SK-N-SH treated with all-trans-retinoic acid at 6 μM for 48 hours (cell line): ENCODE results near the gene TAF1B.
"Not testable (repeated sequence)": the region's sequence is repeated elsewhere in the genome, so short reads cannot be mapped to it uniquely, and the experiment has no call there.

Source experiments
- ATAC-seq: fragments of 200-7000 bp; cut with Tn5 transposase; 3 replicates; pipeline ENCODE4 v1.9.1; 2020; ENCODE audit warnings: mild to moderate bottlenecking, moderate library complexity
- ARNTL ChIP-seq: fragments of 450-650 bp; formaldehyde crosslinking; IDR thresholded peaks from 2 replicates; pipeline ENCODE4 v1.5.0; 2020; ENCODE audit warnings: low read depth, mild to moderate bottlenecking, moderate library complexity, borderline replicate concordance
- BACH2 ChIP-seq: fragments of 250-450 bp; sonication (Bioruptor Pico); IDR thresholded peaks from 2 replicates; pipeline ENCODE4 v1.9.0; 2021; ENCODE audit warnings: mild to moderate bottlenecking, borderline replicate concordance
- CSDC2 ChIP-seq: fragments of 250-450 bp; sonication (Bioruptor Pico); IDR thresholded peaks from 2 replicates; pipeline ENCODE4 v1.5.0; 2020; ENCODE audit warnings: mild to moderate bottlenecking, moderate library complexity
- ESRRG ChIP-seq: fragments of 250-450 bp; sonication (Bioruptor Pico); IDR thresholded peaks from 2 replicates; pipeline ENCODE4 v1.6.1; 2021; ENCODE audit warnings: mild to moderate bottlenecking
- GLIS3 ChIP-seq: fragments of 250-450 bp; sonication (Bioruptor Pico); IDR thresholded peaks from 2 replicates; pipeline ENCODE4 v1.5.0; 2020; ENCODE audit warnings: mild to moderate bottlenecking, moderate library complexity
- ISL1 ChIP-seq: fragments of 250-450 bp; sonication (Bioruptor Pico); IDR thresholded peaks from 2 replicates; pipeline ENCODE4 v2.1.2; 2022; ENCODE audit warnings: mild to moderate bottlenecking, moderate library complexity
- OSR1 ChIP-seq: fragments of 250-450 bp; sonication (Bioruptor Pico); IDR thresholded peaks from 2 replicates; pipeline ENCODE4 v1.8.0; 2022; ENCODE audit warnings: moderate library complexity, mild to moderate bottlenecking, inconsistent platforms
- RARB ChIP-seq: fragments of 250-450 bp; sonication (Bioruptor Pico); IDR thresholded peaks from 2 replicates; pipeline ENCODE4 v1.8.0; 2021; ENCODE audit warnings: mild to moderate bottlenecking, moderate library complexity
- SNAI2 ChIP-seq: fragments of 250-450 bp; sonication (Bioruptor Pico); IDR thresholded peaks from 2 replicates; pipeline ENCODE4 v1.5.0; 2020; ENCODE audit warnings: mild to moderate bottlenecking, moderate library complexity
- TCF4 ChIP-seq: fragments of 250-450 bp; sonication (Bioruptor Pico); IDR thresholded peaks from 2 replicates; pipeline ENCODE4 v1.8.0; 2021; ENCODE audit warnings: mild to moderate bottlenecking, moderate library complexity, borderline replicate concordance
- ZC3H10 ChIP-seq: fragments of 250-450 bp; sonication (Bioruptor Pico); IDR thresholded peaks from 2 replicates; pipeline ENCODE4 v1.5.1; 2021; ENCODE audit warnings: mild to moderate bottlenecking, moderate library complexity
- ZFP3 ChIP-seq: fragments of 250-450 bp; sonication (Bioruptor Pico); IDR thresholded peaks from 2 replicates; pipeline ENCODE4 v1.5.0; 2020; ENCODE audit warnings: mild to moderate bottlenecking, moderate library complexity
- ZFP30 ChIP-seq: fragments of 450-650 bp; formaldehyde crosslinking; IDR thresholded peaks from 2 replicates; pipeline ENCODE4 v1.5.0; 2022; ENCODE audit warnings: mild to moderate bottlenecking, moderate library complexity
- ZNF565 ChIP-seq: fragments of 450-650 bp; formaldehyde crosslinking; conservative IDR thresholded peaks from 2 replicates; pipeline ENCODE4 v1.5.0; 2020; ENCODE audit warnings: low read depth, mild to moderate bottlenecking, moderate library complexity
- ZNF70 ChIP-seq: fragments of 450-650 bp; formaldehyde crosslinking; IDR thresholded peaks from 2 replicates; pipeline ENCODE4 v1.5.0; 2020; ENCODE audit warnings: mild to moderate bottlenecking, moderate library complexity
- TF ChIP-seq, protein P1 (sequence below): fragments of 250-450 bp; sonication (Bioruptor Pico); IDR thresholded peaks from 2 replicates; pipeline ENCODE4 v1.8.0; 2020; ENCODE audit warnings: mild to moderate bottlenecking, moderate library complexity, borderline replicate concordance
- TF ChIP-seq, protein P2 (sequence below): fragments of 250-450 bp; sonication (Bioruptor Pico); IDR thresholded peaks from 2 replicates; pipeline ENCODE4 v1.5.1; 2020; ENCODE audit warnings: low read depth, mild to moderate bottlenecking, moderate library complexity
- TF ChIP-seq, protein P3 (sequence below): fragments of 250-450 bp; sonication (Bioruptor Pico); IDR thresholded peaks from 2 replicates; pipeline ENCODE4 v1.5.1; 2021; ENCODE audit warnings: mild to moderate bottlenecking, moderate library complexity
- TF ChIP-seq, protein P4 (sequence below): fragments of 250-450 bp; sonication (Bioruptor Pico); IDR thresholded peaks from 2 replicates; pipeline ENCODE4 v1.5.0; 2020; ENCODE audit warnings: mild to moderate bottlenecking, moderate library complexity
- TF ChIP-seq, protein P5 (sequence below): fragments of 250-450 bp; sonication (Bioruptor Pico); IDR thresholded peaks from 2 replicates; pipeline ENCODE4 v1.8.0; 2021; ENCODE audit warnings: low read depth, mild to moderate bottlenecking, moderate library complexity, borderline replicate concordance

TAF1B gene

DNA sequence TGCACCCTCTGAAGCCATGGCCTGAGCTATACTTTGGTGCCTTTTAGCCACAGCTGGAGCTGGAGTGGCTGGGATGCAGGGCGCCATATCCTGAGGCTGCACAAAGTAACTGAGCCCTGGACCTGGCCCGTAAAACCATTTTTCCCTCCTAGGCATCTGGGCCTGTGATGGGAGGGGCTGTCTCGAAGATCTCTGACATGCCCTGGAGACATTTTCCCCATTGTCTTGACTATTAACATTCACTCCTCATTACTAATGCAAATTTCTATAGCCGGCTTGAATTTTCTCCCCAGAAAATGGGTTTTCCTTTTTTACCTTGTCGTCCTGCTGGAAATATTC lies 15.4 kb downstream of the TAF1B start:
- ATAC-seq: no peak
- TF ChIP-seq ZNF565 (CRISPR knock-in tag) (no peak), ISL1 (no peak), ESRRG (CRISPR knock-in tag) (no peak)

DNA sequence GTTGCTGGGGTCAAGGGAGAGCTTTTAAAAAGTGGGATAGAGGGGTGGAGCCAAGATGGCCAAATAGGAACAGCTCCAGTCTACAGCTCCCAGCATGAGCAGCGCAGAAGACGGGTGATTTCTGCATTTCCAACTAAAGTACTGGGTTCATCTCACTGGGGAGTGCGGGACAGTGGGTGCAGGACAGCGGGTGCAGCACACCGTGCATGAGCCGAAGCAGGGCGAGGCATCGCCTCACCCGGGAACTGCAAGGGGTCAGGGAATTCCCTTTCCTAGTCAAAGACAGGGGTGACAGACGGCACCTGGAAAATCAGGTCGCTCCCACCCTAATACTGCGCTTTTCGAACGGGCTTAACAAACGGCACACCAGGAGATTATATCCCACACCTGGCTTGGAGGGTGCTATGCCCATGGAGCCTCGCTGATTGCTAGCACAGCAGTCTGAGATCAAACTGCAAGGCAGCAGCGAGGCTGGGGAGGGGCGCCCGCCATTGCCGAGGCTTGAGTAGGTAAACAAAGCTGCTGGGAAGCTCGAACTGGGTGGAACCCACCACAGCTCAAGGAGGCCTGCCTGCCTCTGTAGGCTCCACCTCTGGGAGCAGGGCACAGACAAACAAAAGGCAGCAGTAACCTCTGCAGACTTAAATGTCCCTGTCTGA lies 17.8 kb downstream of the TAF1B start:
- not testable (repeated sequence) for ATAC-seq

DNA sequence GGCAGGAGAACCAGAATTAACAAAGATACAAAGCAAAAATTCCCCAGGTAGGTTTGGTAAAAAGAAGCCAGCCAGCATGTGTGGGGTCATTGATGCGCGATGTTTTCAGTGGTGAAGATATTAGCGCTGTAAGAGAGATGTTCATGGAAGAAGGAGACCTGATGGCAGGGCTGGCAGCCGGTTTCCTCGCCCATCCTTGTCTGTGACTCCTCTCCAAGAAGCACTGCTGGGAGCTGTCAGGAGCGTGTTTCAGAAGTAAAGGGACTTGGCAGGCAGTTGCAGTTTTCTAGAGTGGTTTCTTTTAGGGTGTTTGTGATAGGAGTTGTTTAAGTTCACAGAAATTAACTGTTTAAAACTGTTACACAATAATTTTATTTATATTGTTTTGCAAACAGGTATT lies 24.6 kb downstream of the TAF1B start:
- TF ChIP-seq, protein P1, sequence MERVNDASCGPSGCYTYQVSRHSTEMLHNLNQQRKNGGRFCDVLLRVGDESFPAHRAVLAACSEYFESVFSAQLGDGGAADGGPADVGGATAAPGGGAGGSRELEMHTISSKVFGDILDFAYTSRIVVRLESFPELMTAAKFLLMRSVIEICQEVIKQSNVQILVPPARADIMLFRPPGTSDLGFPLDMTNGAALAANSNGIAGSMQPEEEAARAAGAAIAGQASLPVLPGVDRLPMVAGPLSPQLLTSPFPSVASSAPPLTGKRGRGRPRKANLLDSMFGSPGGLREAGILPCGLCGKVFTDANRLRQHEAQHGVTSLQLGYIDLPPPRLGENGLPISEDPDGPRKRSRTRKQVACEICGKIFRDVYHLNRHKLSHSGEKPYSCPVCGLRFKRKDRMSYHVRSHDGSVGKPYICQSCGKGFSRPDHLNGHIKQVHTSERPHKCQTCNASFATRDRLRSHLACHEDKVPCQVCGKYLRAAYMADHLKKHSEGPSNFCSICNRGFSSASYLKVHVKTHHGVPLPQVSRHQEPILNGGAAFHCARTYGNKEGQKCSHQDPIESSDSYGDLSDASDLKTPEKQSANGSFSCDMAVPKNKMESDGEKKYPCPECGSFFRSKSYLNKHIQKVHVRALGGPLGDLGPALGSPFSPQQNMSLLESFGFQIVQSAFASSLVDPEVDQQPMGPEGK (CRISPR knock-in tag): no peak
- no peak for TF ChIP-seq ARNTL (CRISPR knock-in tag)
- no peak for TF ChIP-seq ESRRG (CRISPR knock-in tag)

DNA sequence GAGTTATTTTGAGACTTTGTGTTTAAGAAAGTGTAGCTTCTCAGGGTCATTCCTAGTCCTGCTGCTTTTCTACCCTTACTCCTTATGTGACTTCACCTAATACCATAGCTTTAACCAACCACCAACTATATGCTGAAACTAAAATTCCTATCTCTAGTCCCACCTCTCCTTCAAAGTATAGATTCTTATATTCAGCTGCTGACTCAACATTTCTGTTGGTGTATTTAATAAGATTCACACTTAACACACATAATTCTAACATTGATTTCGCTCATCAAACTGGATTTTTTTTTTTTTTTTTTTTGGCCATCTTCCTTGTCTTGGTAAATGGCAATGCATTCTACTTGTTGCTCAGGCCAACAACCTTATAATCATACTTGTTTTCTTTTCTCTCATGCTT lies 30.1 kb downstream of the TAF1B start:
- ATAC-seq: no peak
- TF ChIP-seq SNAI2 (no peak), ZNF70 (CRISPR knock-in tag) (no peak), ZFP30 (CRISPR knock-in tag) (no peak), ZC3H10 (CRISPR knock-in tag) (no peak), CSDC2 (CRISPR knock-in tag) (no peak), OSR1 (CRISPR knock-in tag) (no peak), ARNTL (CRISPR knock-in tag) (no peak), ESRRG (CRISPR knock-in tag) (no peak), BACH2 (CRISPR knock-in tag) (no peak), ZNF565 (CRISPR knock-in tag) (no peak), RARB (CRISPR knock-in tag) (no peak)
- TF ChIP-seq, protein P1 (CRISPR knock-in tag): no peak
- TF ChIP-seq, protein P2, sequence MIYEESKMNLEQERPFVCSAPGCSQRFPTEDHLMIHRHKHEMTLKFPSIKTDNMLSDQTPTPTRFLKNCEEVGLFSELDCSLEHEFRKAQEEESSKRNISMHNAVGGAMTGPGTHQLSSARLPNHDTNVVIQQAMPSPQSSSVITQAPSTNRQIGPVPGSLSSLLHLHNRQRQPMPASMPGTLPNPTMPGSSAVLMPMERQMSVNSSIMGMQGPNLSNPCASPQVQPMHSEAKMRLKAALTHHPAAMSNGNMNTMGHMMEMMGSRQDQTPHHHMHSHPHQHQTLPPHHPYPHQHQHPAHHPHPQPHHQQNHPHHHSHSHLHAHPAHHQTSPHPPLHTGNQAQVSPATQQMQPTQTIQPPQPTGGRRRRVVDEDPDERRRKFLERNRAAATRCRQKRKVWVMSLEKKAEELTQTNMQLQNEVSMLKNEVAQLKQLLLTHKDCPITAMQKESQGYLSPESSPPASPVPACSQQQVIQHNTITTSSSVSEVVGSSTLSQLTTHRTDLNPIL (CRISPR knock-in tag): no peak
- TF ChIP-seq, protein P3, sequence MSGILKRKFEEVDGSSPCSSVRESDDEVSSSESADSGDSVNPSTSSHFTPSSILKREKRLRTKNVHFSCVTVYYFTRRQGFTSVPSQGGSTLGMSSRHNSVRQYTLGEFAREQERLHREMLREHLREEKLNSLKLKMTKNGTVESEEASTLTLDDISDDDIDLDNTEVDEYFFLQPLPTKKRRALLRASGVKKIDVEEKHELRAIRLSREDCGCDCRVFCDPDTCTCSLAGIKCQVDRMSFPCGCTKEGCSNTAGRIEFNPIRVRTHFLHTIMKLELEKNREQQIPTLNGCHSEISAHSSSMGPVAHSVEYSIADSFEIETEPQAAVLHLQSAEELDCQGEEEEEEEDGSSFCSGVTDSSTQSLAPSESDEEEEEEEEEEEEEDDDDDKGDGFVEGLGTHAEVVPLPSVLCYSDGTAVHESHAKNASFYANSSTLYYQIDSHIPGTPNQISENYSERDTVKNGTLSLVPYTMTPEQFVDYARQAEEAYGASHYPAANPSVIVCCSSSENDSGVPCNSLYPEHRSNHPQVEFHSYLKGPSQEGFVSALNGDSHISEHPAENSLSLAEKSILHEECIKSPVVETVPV (CRISPR knock-in tag): no peak

More for the DNA sequence above, 24.6 kb downstream of the TAF1B start:
- ATAC-seq: no peak

DNA sequence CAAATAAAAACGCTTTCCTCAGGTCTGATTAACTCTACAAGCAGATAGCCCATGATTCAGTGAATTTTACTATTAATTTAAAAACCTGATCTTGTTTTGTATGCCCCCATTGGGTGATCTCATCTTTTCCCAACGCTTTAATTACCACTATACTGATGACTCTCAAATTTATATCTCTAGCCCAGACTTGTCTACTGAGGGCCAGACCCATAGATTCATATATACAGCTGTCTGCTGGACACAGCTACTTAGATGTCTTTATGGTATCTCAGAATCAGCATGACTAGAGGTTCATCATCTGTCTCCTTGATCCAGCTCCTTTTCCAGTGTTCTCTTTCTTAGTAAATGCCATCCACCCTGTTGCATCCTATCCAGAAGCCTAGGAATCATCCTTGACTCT lies 33.8 kb downstream of the TAF1B start:
- ATAC-seq: no peak
- TF ChIP-seq, protein P2 (CRISPR knock-in tag): no peak
- TF ChIP-seq GLIS3 (no peak), ISL1 (no peak), OSR1 (CRISPR knock-in tag) (no peak), TCF4 (no peak), ZNF565 (CRISPR knock-in tag) (no peak), BACH2 (CRISPR knock-in tag) (no peak), ZFP3 (no peak)
- TF ChIP-seq, protein P4, sequence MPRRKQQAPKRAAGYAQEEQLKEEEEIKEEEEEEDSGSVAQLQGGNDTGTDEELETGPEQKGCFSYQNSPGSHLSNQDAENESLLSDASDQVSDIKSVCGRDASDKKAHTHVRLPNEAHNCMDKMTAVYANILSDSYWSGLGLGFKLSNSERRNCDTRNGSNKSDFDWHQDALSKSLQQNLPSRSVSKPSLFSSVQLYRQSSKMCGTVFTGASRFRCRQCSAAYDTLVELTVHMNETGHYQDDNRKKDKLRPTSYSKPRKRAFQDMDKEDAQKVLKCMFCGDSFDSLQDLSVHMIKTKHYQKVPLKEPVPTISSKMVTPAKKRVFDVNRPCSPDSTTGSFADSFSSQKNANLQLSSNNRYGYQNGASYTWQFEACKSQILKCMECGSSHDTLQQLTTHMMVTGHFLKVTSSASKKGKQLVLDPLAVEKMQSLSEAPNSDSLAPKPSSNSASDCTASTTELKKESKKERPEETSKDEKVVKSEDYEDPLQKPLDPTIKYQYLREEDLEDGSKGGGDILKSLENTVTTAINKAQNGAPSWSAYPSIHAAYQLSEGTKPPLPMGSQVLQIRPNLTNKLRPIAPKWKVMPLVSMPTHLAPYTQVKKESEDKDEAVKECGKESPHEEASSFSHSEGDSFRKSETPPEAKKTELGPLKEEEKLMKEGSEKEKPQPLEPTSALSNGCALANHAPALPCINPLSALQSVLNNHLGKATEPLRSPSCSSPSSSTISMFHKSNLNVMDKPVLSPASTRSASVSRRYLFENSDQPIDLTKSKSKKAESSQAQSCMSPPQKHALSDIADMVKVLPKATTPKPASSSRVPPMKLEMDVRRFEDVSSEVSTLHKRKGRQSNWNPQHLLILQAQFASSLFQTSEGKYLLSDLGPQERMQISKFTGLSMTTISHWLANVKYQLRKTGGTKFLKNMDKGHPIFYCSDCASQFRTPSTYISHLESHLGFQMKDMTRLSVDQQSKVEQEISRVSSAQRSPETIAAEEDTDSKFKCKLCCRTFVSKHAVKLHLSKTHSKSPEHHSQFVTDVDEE (CRISPR knock-in tag): no peak
- TF ChIP-seq, protein P5, sequence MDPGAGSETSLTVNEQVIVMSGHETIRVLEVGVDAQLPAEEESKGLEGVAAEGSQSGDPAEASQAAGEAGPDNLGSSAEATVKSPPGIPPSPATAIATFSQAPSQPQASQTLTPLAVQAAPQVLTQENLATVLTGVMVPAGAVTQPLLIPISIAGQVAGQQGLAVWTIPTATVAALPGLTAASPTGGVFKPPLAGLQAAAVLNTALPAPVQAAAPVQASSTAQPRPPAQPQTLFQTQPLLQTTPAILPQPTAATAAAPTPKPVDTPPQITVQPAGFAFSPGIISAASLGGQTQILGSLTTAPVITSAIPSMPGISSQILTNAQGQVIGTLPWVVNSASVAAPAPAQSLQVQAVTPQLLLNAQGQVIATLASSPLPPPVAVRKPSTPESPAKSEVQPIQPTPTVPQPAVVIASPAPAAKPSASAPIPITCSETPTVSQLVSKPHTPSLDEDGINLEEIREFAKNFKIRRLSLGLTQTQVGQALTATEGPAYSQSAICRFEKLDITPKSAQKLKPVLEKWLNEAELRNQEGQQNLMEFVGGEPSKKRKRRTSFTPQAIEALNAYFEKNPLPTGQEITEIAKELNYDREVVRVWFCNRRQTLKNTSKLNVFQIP (CRISPR knock-in tag): no peak
